Neural progenitor cell (in vitro differentiated cells): ENCODE results near the gene RAD51B. TPM values are rescaled to one million over a fixed set of nuclear protein-coding genes. Genes with fewer than 3 reads are reported as not detected.

Source experiments
- DNase-seq: peaks from one replicate; pipeline ENCODE4 v3.0.0-alpha.2; 2016; ENCODE audit warnings: low spot score
- H2AFZ ChIP-seq: fragments of 200-600 bp; sonication (generic); replicated peaks from 2 replicates; pipeline ENCODE4 v1.6.1; 2016; ENCODE audit warnings: antibody characterized with exemption
- H3F3A ChIP-seq: fragments of 200-600 bp; sonication (generic); 2 replicates; pipeline ENCODE4 v1.6.1; 2016; ENCODE audit warnings: antibody characterized with exemption, low read depth
- H3K27ac ChIP-seq: fragments of 200-600 bp; sonication (generic); 2 replicates; pipeline ENCODE4 v1.5.1; 2016; ENCODE audit warnings: mild to moderate bottlenecking
- H3K27me3 ChIP-seq: fragments of 200-600 bp; sonication (generic); 2 replicates; pipeline ENCODE4 v1.6.1; 2016; ENCODE audit warnings: mild to moderate bottlenecking, moderate library complexity
- H3K36me3 ChIP-seq: fragments of 200-600 bp; sonication (generic); 2 replicates; pipeline ENCODE4 v1.5.1; 2016
- H3K4me1 ChIP-seq: fragments of 200-600 bp; sonication (generic); 2 replicates; pipeline ENCODE4 v1.6.1; 2016; ENCODE audit warnings: mixed run types
- H3K4me2 ChIP-seq: fragments of 200-600 bp; sonication (generic); 2 replicates; pipeline ENCODE4 v1.6.1; 2016
- H3K4me3 ChIP-seq: fragments of 200-600 bp; sonication (generic); 2 replicates; pipeline ENCODE4 v1.5.1; 2016
- H3K79me2 ChIP-seq: fragments of 200-600 bp; sonication (generic); 2 replicates; pipeline ENCODE4 v1.6.1; 2016; ENCODE audit warnings: low read depth
- H3K9ac ChIP-seq: fragments of 200-600 bp; sonication (generic); 2 replicates; pipeline ENCODE4 v1.6.1; 2016
- H3K9me3 ChIP-seq: fragments of 200-600 bp; sonication (generic); 2 replicates; pipeline ENCODE4 v1.5.1; 2016; ENCODE audit warnings: low read depth
- H4K20me1 ChIP-seq: fragments of 200-600 bp; sonication (generic); 2 replicates; pipeline ENCODE4 v1.6.1; 2016; ENCODE audit warnings: low read depth
- H3K27ac Mint-ChIP-seq: 3 replicates; pipeline ENCODE4 v1.8.0; 2021; ENCODE audit warnings: mixed read lengths
- H3K27me3 Mint-ChIP-seq: 2 replicates; pipeline ENCODE4 v1.8.0; 2022; ENCODE audit warnings: low read depth, mild to moderate bottlenecking, inconsistent platforms, moderate library complexity, mixed read lengths; ENCODE audit not compliant: insufficient read depth
- H3K36me3 Mint-ChIP-seq: 3 replicates; pipeline ENCODE4 v1.8.0; 2021; ENCODE audit warnings: mixed read lengths
- H3K4me1 Mint-ChIP-seq: 3 replicates; pipeline ENCODE4 v1.8.0; 2021; ENCODE audit warnings: mixed read lengths
- H3K4me3 Mint-ChIP-seq: 3 replicates; pipeline ENCODE4 v1.8.0; 2021; ENCODE audit warnings: mild to moderate bottlenecking, moderate library complexity, mixed read lengths
- H3K9me3 Mint-ChIP-seq: 3 replicates; pipeline ENCODE4 v1.8.0; 2020; ENCODE audit warnings: mixed read lengths
- EZH2 ChIP-seq: fragments of 200-600 bp; sonication (generic); IDR thresholded peaks from 2 replicates; pipeline ENCODE4 v1.6.1; 2017; ENCODE audit warnings: antibody characterized with exemption, mild to moderate bottlenecking, moderate library complexity
- EZH2phosphoT487 ChIP-seq: fragments of 200-600 bp; sonication (generic); IDR thresholded peaks from 2 replicates; pipeline ENCODE4 v1.6.1; 2017; ENCODE audit warnings: antibody characterized with exemption
- total RNA-seq: library from RNA; depleted of rRNA; stranded (reverse); fragments of >200 nt; gene quantifications from 2 replicates; pipeline ENCODE4 v1.2.3, GENCODE V29; 2015; ENCODE audit warnings: low replicate concordance
- TF ChIP-seq, protein P1 (sequence below): fragments of 200-600 bp; sonication (generic); IDR thresholded peaks from 2 replicates; pipeline ENCODE4 v1.5.1; 2017; ENCODE audit warnings: antibody characterized with exemption, mild to moderate bottlenecking

Gene RAD51B
- total RNA-seq, 1 donor from 2014 or later = 50.5 TPM

DNA sequence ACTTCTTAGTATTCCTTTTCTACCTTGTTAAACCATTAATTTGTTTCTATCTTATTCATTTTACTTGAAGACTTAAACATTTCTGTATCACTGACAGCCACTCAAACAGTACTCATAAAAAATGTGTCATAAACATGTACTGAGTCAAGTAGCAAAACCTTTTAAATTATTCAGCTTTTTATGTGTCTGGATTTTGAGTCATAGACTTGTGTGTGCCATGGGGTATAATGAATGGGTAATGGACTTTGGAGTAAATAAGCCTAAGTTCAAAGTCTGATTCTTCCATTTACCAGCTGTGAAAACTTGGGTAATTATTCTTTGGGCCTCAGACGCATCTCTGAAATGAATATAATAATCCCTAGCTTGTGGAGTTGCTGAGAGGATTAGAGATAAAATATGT is 199.0 kb downstream of the RAD51B start:
- no peak overlapping the region for H3K4me3 ChIP-seq
- Mint-ChIP-seq H3K4me3 (no peak overlapping the region), H3K27ac (no peak overlapping the region), H3K9me3 (peaks cover 16% of the 10 kb centered on the region), H3K36me3 (peaks cover 2% of the 10 kb centered on the region), H3K4me1 (no peaks in the 10 kb centered on the region), H3K27me3 (no peaks in the 10 kb centered on the region)
- H3F3A ChIP-seq = peaks cover 11% of the 10 kb centered on the region
- no peaks in the 10 kb centered on the region for H3K79me2 ChIP-seq
- no peak for DNase-seq
- H4K20me1 ChIP-seq = no peaks in the 10 kb centered on the region
- peaks cover 2% of the 10 kb centered on the region for H3K4me1 ChIP-seq
- H3K4me2 ChIP-seq = no peak overlapping the region
- no peak for TF ChIP-seq EZH2
- TF ChIP-seq, protein P1, sequence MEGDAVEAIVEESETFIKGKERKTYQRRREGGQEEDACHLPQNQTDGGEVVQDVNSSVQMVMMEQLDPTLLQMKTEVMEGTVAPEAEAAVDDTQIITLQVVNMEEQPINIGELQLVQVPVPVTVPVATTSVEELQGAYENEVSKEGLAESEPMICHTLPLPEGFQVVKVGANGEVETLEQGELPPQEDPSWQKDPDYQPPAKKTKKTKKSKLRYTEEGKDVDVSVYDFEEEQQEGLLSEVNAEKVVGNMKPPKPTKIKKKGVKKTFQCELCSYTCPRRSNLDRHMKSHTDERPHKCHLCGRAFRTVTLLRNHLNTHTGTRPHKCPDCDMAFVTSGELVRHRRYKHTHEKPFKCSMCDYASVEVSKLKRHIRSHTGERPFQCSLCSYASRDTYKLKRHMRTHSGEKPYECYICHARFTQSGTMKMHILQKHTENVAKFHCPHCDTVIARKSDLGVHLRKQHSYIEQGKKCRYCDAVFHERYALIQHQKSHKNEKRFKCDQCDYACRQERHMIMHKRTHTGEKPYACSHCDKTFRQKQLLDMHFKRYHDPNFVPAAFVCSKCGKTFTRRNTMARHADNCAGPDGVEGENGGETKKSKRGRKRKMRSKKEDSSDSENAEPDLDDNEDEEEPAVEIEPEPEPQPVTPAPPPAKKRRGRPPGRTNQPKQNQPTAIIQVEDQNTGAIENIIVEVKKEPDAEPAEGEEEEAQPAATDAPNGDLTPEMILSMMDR = no peak
- no peak for TF ChIP-seq EZH2phosphoT487
- H3K9me3 ChIP-seq = no peaks in the 10 kb centered on the region
- no peaks in the 10 kb centered on the region for H3K36me3 ChIP-seq
- H3K9ac ChIP-seq = no peak overlapping the region
- H3K27ac ChIP-seq = no peak overlapping the region
- H2AFZ ChIP-seq = no peak overlapping the region
- no peaks in the 10 kb centered on the region for H3K27me3 ChIP-seq

DNA sequence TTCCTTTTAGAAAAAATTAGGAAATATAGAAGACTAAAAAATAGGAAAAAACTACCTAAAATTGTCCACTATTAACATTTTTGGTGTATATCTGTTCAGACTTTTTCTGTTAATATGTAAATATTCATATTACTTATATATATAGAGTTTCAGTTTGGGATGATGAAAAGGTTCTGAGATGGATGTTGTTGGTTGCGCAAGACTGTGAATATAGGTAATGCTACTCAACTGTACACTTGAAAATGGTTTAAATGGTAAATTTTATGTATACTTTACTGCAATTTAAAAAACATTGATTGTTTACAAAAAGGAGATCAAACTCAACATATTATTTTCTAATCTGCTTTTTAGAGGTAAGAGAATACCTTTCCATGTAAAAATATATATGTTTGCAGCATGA is 200.9 kb downstream of the RAD51B start:
- no peaks in the 10 kb centered on the region for H3K27me3 Mint-ChIP-seq
- Histone ChIP-seq H3F3A (peaks cover 11% of the 10 kb centered on the region), H3K4me2 (no peak overlapping the region), H4K20me1 (no peaks in the 10 kb centered on the region), H3K4me3 (no peak overlapping the region), H3K9me3 (no peaks in the 10 kb centered on the region), H3K27me3 (no peaks in the 10 kb centered on the region), H3K4me1 (peaks cover 5% of the 10 kb centered on the region), H3K79me2 (no peaks in the 10 kb centered on the region), H3K9ac (no peak overlapping the region), H3K27ac (no peak overlapping the region), H3K36me3 (no peaks in the 10 kb centered on the region), H2AFZ (no peak overlapping the region)
- no peaks in the 10 kb centered on the region for H3K4me1 Mint-ChIP-seq
- H3K27ac Mint-ChIP-seq = no peak overlapping the region
- TF ChIP-seq EZH2 (no peak), EZH2phosphoT487 (no peak)
- TF ChIP-seq, protein P1 = no peak
- H3K4me3 Mint-ChIP-seq = no peak overlapping the region
- peaks cover 3% of the 10 kb centered on the region for H3K36me3 Mint-ChIP-seq
- peaks cover 12% of the 10 kb centered on the region for H3K9me3 Mint-ChIP-seq
- DNase-seq = no peak

DNA sequence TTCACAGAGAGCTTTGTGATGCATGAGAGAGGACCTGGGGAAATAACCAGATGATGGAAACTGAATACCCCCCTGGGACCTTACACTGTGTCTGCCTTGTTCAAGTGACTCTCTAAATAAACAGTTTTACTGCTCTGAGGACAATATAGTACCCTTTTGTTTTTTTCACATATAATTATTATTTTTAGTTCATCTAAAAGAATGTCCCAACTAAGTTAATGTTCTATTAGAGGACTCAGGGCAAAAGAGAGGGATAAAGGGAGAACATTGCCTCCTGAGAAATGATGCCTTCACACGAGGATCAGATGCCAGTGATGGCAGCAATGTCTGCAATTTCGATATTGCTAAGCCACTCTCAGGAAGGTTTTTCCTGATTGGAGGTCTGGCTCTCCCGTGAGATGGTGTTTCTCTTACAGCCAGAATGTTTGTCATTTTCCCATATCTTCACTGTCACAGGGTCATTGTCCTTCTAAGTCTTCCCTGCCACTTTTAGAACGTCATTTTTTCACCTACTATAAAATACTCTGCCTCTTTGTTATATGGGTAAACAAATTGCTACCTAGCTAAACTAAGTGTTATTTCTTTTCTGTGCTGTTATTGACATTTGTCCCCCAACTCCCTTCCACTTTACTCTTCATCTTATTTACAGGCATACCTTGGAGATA is 201.6 kb downstream of the RAD51B start:
- Histone ChIP-seq H3K9me3 (no peaks in the 10 kb centered on the region), H3K27me3 (no peaks in the 10 kb centered on the region), H3K27ac (no peak overlapping the region), H3K79me2 (no peaks in the 10 kb centered on the region), H3K9ac (no peak overlapping the region), H3K4me1 (peaks cover 10% of the 10 kb centered on the region), H3K36me3 (no peaks in the 10 kb centered on the region), H2AFZ (no peak overlapping the region), H3K4me3 (no peak overlapping the region), H3K4me2 (no peak overlapping the region), H4K20me1 (no peaks in the 10 kb centered on the region), H3F3A (peaks cover 11% of the 10 kb centered on the region)
- no peak for DNase-seq
- peaks cover 9% of the 10 kb centered on the region for H3K9me3 Mint-ChIP-seq
- no peaks in the 10 kb centered on the region for H3K4me1 Mint-ChIP-seq
- H3K4me3 Mint-ChIP-seq = no peak overlapping the region
- peak overlapping the region; percentile 2 for H3K27ac Mint-ChIP-seq
- H3K36me3 Mint-ChIP-seq = peaks cover 3% of the 10 kb centered on the region
- H3K27me3 Mint-ChIP-seq = no peaks in the 10 kb centered on the region
- TF ChIP-seq, protein P1 = no peak
- TF ChIP-seq EZH2phosphoT487 = no peak
